T-cell (primary cell): Measurements from ENCODE around the gene HCFC1R1. TPM values are rescaled to one million over a fixed set of nuclear protein-coding genes. Genes with fewer than 3 reads are reported as not detected.

Source experiments
- ATAC-seq, 4 experiments: fragments of 200-7000 bp in 3 of 4; fragments of 150-1000 bp in 1 of 4; cut with Tn5 transposase; replicated peaks in 1 of 4; 1 replicate in 3 of 4; 2 replicates in 1 of 4; pipeline ENCODE4 v1.10.0; 2021; ENCODE audit warnings: moderate library complexity in 3 of 4, mild to moderate bottlenecking in 2 of 4, moderate number of reproducible peaks in 1 of 4
- CTCF ChIA-PET, 2 donors: fragments of 300-600 bp; sonication (Branson Sonifier 250); formaldehyde crosslinking; loops; one replicate each; lab custom pipeline; 2022; ENCODE audit warnings: antibody characterized with exemption in 2 of 2; lab: Charles Lee
- POLR2A ChIA-PET, 2 donors: fragments of 300-600 bp; sonication (Branson Sonifier 250); formaldehyde crosslinking; loops; one replicate each; lab custom pipeline; 2022; ENCODE audit warnings: antibody characterized with exemption in 2 of 2; lab: Charles Lee
- DNase-seq, 35 experiments: peaks; one replicate each; pipeline versions ENCODE4 v3.0.0 to v3.0.0-alpha.2; 2013 to 2023
- H3K27ac ChIP-seq: one replicate; pipeline ENCODE4 v1.5.1; 2013; ENCODE audit warnings: low read length
- H3K27me3 ChIP-seq, 2 experiments: replicated peaks in 1 of 2; 1 replicate in 1 of 2; 2 replicates in 1 of 2; pipeline versions ENCODE4 v1.6.1 to v1.7.0; 2013; ENCODE audit warnings: low read length in 1 of 2, mixed read lengths in 1 of 2; ENCODE audit not compliant: control insufficient read depth in 2 of 2, insufficient read depth in 2 of 2; ENCODE audit errors: extremely low read depth in 1 of 2
- H3K36me3 ChIP-seq, 2 donors: 1 replicate in 1 of 2; 2 replicates in 1 of 2; pipeline versions ENCODE4 v1.6.1 to v1.7.0; 2013; ENCODE audit warnings: low read length in 1 of 2; ENCODE audit not compliant: control insufficient read depth in 2 of 2, insufficient read depth in 1 of 2; ENCODE audit errors: extremely low read depth in 1 of 2
- H3K4me1 ChIP-seq, 2 experiments: 1 replicate in 1 of 2; 2 replicates in 1 of 2; pipeline versions ENCODE4 v1.6.1 to v1.7.0; 2013; ENCODE audit warnings: low read length in 2 of 2, mixed read lengths in 1 of 2; ENCODE audit not compliant: insufficient read depth in 2 of 2, control insufficient read depth in 1 of 2; ENCODE audit errors: extremely low read depth in 1 of 2
- H3K4me3 ChIP-seq, 2 donors: 1 replicate in 1 of 2; 2 replicates in 1 of 2; pipeline versions ENCODE4 v1.5.1 to v1.7.0; 2013; ENCODE audit warnings: mild to moderate bottlenecking in 2 of 2, low read length in 1 of 2, moderate library complexity in 1 of 2; ENCODE audit not compliant: control insufficient read depth in 1 of 2; ENCODE audit errors: extremely low read depth in 1 of 2
- H3K9me3 ChIP-seq: 2 replicates; pipeline ENCODE4 v1.7.0; 2013
- H3K27ac Mint-ChIP-seq, 2 donors: one replicate each; pipeline ENCODE4 v1.8.0; 2020 to 2021; ENCODE audit warnings: mild to moderate bottlenecking in 2 of 2, mixed read lengths in 2 of 2
- H3K27me3 Mint-ChIP-seq, 2 donors: one replicate each; pipeline ENCODE4 v1.8.0; 2021 to 2022; ENCODE audit warnings: mixed read lengths in 2 of 2
- H3K36me3 Mint-ChIP-seq: one replicate; pipeline ENCODE4 v1.8.0; 2021; ENCODE audit warnings: mixed read lengths
- H3K4me1 Mint-ChIP-seq, 3 donors: one replicate each; pipeline ENCODE4 v1.8.0; 2020 to 2022; ENCODE audit warnings: mixed read lengths in 3 of 3, mild to moderate bottlenecking in 1 of 3
- H3K4me3 Mint-ChIP-seq, 3 donors: one replicate each; pipeline ENCODE4 v1.8.0; 2020 to 2022; ENCODE audit warnings: mild to moderate bottlenecking in 3 of 3, mixed read lengths in 3 of 3, moderate library complexity in 3 of 3
- H3K9me3 Mint-ChIP-seq, 3 donors: one replicate each; pipeline ENCODE4 v1.8.0; 2020 to 2022; ENCODE audit warnings: mixed read lengths in 3 of 3
- WGBS: methylation state at CpG from one replicate; pipeline ENCODE4 v1.1.5; 2013; ENCODE audit warnings: missing lambda C conversion rate; ENCODE audit not compliant: insufficient coverage; 5-methylcytosine and 5-hydroxymethylcytosine counted together
- total RNA-seq, 35 experiments: library from RNA in 6 of 35; stranded (reverse) in 6 of 35; fragments of 120-200 nt in 1 of 35; gene quantifications; one replicate each; pipeline versions ENCODE4 v1.2.1 to v1.2.4 and lab custom pipeline; 2013 to 2026

The HCFC1R1 gene
- total RNA-seq, 5 donors from 2014 or later (not counting 1 experiment from before 2014, with no cell fraction given): 11.4 to 25.9 (median 22.3) TPM

GRCh38 chr16:3049921-3050481 lies 26.3 kb upstream of the HCFC1R1 start:
- Mint-ChIP-seq H3K27ac (no peak overlapping the region), H3K9me3 (no peaks in the 10 kb centered on the region), H3K27me3 (peaks cover 4 to 11% of the 10 kb centered on the region in 2 donors), H3K36me3 (peaks cover 10% of the 10 kb centered on the region), H3K4me1 (peaks cover 26 to 44% (median 40%) of the 10 kb centered on the region in 3 donors), H3K4me3 (no peak overlapping the region)
- H3K27me3 ChIP-seq: peaks cover 0 to 42% of the 10 kb centered on the region in 2 experiments
- peaks cover 3 to 41% of the 10 kb centered on the region in 2 experiments for H3K4me1 ChIP-seq
- no peak for ATAC-seq
- CTCF ChIA-PET: interaction anchor here in 1 of 2 donors (0.5 kb wide), 1 partner anchor 22 kb away, joined by 4 read pairs; no protein-coding TSS in a partner anchor
- H3K4me3 ChIP-seq: no peak overlapping the region
- H3K27ac ChIP-seq: no peak overlapping the region
- POLR2A ChIA-PET: interaction anchor here in 1 of 2 donors (0.6 kb wide), 1 partner anchor 21 kb away, joined by 3 read pairs; no protein-coding TSS in a partner anchor
- 91% methylated on average over 24 of the region's 26 CpGs for WGBS
- DNase-seq: no peak
- H3K9me3 ChIP-seq: no peaks in the 10 kb centered on the region
- peaks cover 0 to 3% of the 10 kb centered on the region in 2 donors for H3K36me3 ChIP-seq

GRCh38 chr16:3047387-3047720 lies 23.6 kb upstream of the HCFC1R1 start:
- DNase-seq: no peak
- H3K4me1 ChIP-seq: peaks cover 0 to 36% of the 10 kb centered on the region in 2 experiments
- WGBS: 35% methylated on average over 12 of the region's 13 CpGs
- H3K36me3 Mint-ChIP-seq: no peaks in the 10 kb centered on the region
- H3K4me1 Mint-ChIP-seq: peaks cover 18 to 38% (median 33%) of the 10 kb centered on the region in 3 donors
- no peaks in the 10 kb centered on the region for H3K9me3 ChIP-seq
- H3K27me3 ChIP-seq: peaks cover 3 to 68% of the 10 kb centered on the region in 2 experiments
- peaks cover 18 to 37% of the 10 kb centered on the region in 2 donors for H3K27me3 Mint-ChIP-seq
- no peak overlapping the region for H3K27ac ChIP-seq
- POLR2A ChIA-PET: no interaction called here
- H3K9me3 Mint-ChIP-seq: no peaks in the 10 kb centered on the region
- no peak for ATAC-seq
- H3K4me3 ChIP-seq: no peak overlapping the region
- no peaks in the 10 kb centered on the region for H3K36me3 ChIP-seq
- H3K4me3 Mint-ChIP-seq: peak overlapping the region; percentile 36 to 77 (median 56)
- CTCF ChIA-PET: interaction anchor here in 1 of 2 donors (0.6 kb wide), 1 partner anchor 46 kb away, joined by 4 read pairs; no protein-coding TSS in a partner anchor
- no peak overlapping the region for H3K27ac Mint-ChIP-seq

- H3K9me3 Mint-ChIP-seq: no peaks in the 10 kb centered on the region
Measured at GRCh38 chr16:3046641-3047386, 23.1 kb upstream of the HCFC1R1 start.

GRCh38 chr16:3045758-3046640 lies 22.3 kb upstream of the HCFC1R1 start, which contains the start of gene MMP25:
TSS of gene MMP25 (plus strand) at chr16:3046561. CDS start at chr16:3046918, 357 bp downstream.
- no peaks in the 10 kb centered on the region for H3K9me3 Mint-ChIP-seq
- H3K9me3 ChIP-seq: no peaks in the 10 kb centered on the region
- H3K4me1 Mint-ChIP-seq: peaks cover 13 to 33% (median 28%) of the 10 kb centered on the region in 3 donors
- POLR2A ChIA-PET: interaction anchor here in 1 of 2 donors (0.6 kb wide), 1 partner anchor 10 kb away, joined by 5 read pairs; no protein-coding TSS in a partner anchor
- H3K27ac Mint-ChIP-seq: peak within 1 kb of the TSS in 1 of 2 donors; percentile 67
- no peak within 1 kb of the TSS for H3K27ac ChIP-seq
- H3K36me3 ChIP-seq: no peaks in the 10 kb centered on the region
- H3K4me3 Mint-ChIP-seq: peak within 1 kb of the TSS; percentile 73 to 77 (median 76)
- peaks cover 0 to 36% of the 10 kb centered on the region in 2 experiments for H3K4me1 ChIP-seq
- peaks cover 3 to 80% of the 10 kb centered on the region in 2 experiments for H3K27me3 ChIP-seq
- peak within 1 kb of the TSS; percentile 42 to 78 for H3K4me3 ChIP-seq
- H3K36me3 Mint-ChIP-seq: no peaks in the 10 kb centered on the region
- ATAC-seq: peak; percentile 36 to 46 (median 36)
- CTCF ChIA-PET: interaction anchor here in 1 of 2 donors (1.6 kb wide), 1 partner anchor 14 kb away, joined by 6 read pairs; no protein-coding TSS in a partner anchor
- 1% methylated on average over 67 of the region's 86 CpGs for WGBS
- peak in 1 of 35 experiments; percentile 24 for DNase-seq
- H3K27me3 Mint-ChIP-seq: peaks cover 18 to 41% of the 10 kb centered on the region in 2 donors

More at GRCh38 chr16:3046641-3047386, 23.1 kb upstream of the HCFC1R1 start:
- H3K36me3 ChIP-seq: no peaks in the 10 kb centered on the region
- H3K9me3 ChIP-seq: no peaks in the 10 kb centered on the region
- peak in 1 of 35 experiments; percentile 32 for DNase-seq
- ChIA-PET POLR2A (no interaction called here), CTCF (no interaction called here)
- H3K27me3 Mint-ChIP-seq: peaks cover 18 to 38% of the 10 kb centered on the region in 2 donors
- H3K27ac ChIP-seq: no peak overlapping the region
- H3K27me3 ChIP-seq: peaks cover 3 to 74% of the 10 kb centered on the region in 2 experiments
- 4% methylated on average over 49 of the region's 54 CpGs for WGBS
- H3K4me1 Mint-ChIP-seq: peaks cover 15 to 35% (median 28%) of the 10 kb centered on the region in 3 donors
- ATAC-seq: peak; percentile 39 to 58 (median 44)
- peaks cover 0 to 36% of the 10 kb centered on the region in 2 experiments for H3K4me1 ChIP-seq
- H3K27ac Mint-ChIP-seq: no peak overlapping the region
- peak overlapping the region; percentile 36 to 77 (median 56) for H3K4me3 Mint-ChIP-seq
- H3K4me3 ChIP-seq: no peak overlapping the region
- H3K36me3 Mint-ChIP-seq: no peaks in the 10 kb centered on the region

GRCh38 chr16:3044708-3045107 lies 21.0 kb upstream of the HCFC1R1 start:
- POLR2A ChIA-PET: no interaction called here
- WGBS: 92% methylated on average over 4 of the region's 6 CpGs
- ATAC-seq (no peak), DNase-seq (no peak)
- CTCF ChIA-PET: interaction anchor here in 1 of 2 donors (0.7 to 1.6 kb wide), 2 partner anchors 9 to 13 kb away, joined by 5 to 6 read pairs; no protein-coding TSS in a partner anchor
- Mint-ChIP-seq H3K4me3 (peak overlapping the region; percentile 73 to 77 (median 76)), H3K4me1 (peaks cover 11 to 25% (median 25%) of the 10 kb centered on the region in 3 donors), H3K27ac (peak overlapping the region in 1 of 2 donors; percentile 25), H3K27me3 (peaks cover 23 to 54% of the 10 kb centered on the region in 2 donors), H3K36me3 (no peaks in the 10 kb centered on the region), H3K9me3 (no peaks in the 10 kb centered on the region)
- Histone ChIP-seq H3K4me3 (peak overlapping the region in 1 of 2 donors; percentile 15), H3K4me1 (peaks cover 0 to 36% of the 10 kb centered on the region in 2 experiments), H3K27ac (no peak overlapping the region), H3K27me3 (peaks cover 3 to 89% of the 10 kb centered on the region in 2 experiments), H3K9me3 (no peaks in the 10 kb centered on the region), H3K36me3 (no peaks in the 10 kb centered on the region)
